ENCODE data around the gene PHLPP1. TPM values are rescaled to one million over a fixed set of nuclear protein-coding genes. Genes with fewer than 3 reads are reported as not detected.

The PHLPP1 gene
- total RNA-seq, 4 donors from 2014 or later: 6.3 to 18.0 (median 10.4) TPM

DNA sequence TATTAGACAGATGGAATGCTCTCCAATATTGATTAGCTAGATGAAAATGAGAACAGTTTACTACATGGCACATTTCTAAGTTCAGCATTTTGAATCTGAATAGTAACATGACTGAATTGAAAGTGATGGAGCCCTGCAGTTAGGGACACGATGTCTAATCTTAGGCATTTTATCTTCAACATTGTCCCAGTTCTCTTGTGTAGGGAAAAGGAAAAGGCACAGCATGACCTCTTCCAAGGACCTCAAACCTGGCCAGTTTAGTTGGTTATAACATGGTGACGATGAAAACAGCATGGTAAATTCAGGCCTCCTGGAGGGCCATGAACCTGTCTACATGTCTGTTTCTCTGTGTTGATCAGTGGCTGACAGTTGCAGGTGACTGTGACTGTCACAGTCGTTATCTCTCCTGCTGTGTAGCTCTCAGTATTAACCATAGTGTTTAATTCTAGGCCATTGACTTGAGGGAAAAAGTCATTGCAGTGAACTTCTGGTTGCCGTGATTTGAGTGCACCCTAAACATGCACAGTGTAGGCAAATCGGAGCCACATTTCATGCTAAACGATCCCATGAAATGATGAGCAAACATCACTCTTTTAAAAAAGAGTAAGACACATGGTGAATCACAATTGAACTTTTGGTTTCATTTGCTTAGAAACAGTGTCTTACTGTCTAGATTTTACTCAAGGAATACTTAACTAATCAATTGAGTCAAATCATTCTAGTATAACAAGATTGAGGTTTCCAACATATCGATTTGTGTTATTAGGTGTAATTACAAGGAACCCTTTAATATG, 129.7 kb downstream of the PHLPP1 start:
- ATAC-seq (ENCODE audit: low FRiP score): no peak
- no peak for DNase-seq (ENCODE audit: low spot score)
- TF ChIP-seq, protein P1, sequence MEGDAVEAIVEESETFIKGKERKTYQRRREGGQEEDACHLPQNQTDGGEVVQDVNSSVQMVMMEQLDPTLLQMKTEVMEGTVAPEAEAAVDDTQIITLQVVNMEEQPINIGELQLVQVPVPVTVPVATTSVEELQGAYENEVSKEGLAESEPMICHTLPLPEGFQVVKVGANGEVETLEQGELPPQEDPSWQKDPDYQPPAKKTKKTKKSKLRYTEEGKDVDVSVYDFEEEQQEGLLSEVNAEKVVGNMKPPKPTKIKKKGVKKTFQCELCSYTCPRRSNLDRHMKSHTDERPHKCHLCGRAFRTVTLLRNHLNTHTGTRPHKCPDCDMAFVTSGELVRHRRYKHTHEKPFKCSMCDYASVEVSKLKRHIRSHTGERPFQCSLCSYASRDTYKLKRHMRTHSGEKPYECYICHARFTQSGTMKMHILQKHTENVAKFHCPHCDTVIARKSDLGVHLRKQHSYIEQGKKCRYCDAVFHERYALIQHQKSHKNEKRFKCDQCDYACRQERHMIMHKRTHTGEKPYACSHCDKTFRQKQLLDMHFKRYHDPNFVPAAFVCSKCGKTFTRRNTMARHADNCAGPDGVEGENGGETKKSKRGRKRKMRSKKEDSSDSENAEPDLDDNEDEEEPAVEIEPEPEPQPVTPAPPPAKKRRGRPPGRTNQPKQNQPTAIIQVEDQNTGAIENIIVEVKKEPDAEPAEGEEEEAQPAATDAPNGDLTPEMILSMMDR (IDR thresholded peaks at IDR 0.05): no peak

DNA sequence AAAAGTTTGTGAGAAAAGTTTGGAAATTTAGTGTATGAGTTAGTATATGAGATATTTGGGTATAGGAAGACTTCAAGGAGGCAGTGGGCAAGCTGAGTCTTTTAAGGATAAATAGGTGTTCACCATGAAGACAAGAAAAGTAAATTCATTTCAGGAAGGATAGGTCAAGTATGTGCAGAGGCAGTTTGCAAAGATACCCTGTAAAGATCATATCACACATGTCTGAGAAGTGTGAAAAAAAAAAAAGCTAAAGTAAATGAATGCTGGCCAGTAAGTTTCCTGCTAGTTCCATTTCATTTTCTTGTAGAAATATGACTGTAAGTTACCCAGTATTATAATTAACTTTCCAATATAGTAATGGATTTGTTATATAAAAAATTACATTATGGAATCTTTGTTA, 131.0 kb downstream of the PHLPP1 start:
- DNase-seq (ENCODE audit: low spot score) (no peak), ATAC-seq (ENCODE audit: low FRiP score) (no peak)
- TF ChIP-seq, protein P1 (IDR thresholded peaks at IDR 0.05): no peak

DNA sequence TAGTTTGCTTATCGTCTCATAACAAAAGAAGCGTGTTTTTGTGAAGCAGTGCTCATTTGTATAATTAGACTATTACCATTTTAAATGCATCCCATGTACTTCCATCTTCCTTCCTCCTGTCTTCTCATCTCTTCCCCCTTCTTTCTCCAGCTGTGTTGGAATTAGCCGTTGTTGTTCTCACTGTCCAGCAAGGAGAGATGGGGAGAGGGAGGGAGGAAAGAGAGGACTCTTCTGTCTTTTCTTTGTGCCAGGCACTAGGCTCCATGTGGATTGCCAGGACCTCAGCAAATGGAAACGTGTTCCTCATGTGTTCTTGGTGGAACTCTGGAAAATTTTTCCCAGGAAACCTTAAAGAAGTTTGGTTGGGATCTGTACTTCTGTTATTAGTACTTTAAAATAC, 131.7 kb downstream of the PHLPP1 start:
- DNase-seq (ENCODE audit: low spot score) (no peak), ATAC-seq (ENCODE audit: low FRiP score) (no peak)
- TF ChIP-seq, protein P1 (IDR thresholded peaks at IDR 0.05): no peak

DNA sequence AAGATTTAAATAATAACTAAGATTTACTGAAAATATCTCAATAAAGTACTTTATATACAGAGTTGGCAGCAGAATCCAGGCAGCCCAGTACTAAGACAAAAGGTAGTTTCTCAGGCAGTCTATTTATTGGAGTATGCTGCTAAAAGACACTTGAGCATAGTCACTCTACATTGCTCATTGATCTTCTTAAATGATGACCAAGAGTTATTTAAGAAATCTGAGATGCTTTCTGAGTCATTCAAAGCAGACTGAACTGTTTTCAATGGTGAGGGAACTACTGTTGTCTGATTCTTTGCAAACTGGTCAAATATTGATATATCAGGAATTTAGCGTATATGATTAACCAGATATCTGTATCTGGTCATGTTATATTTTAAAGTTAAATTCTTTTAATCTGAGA, 133.6 kb downstream of the PHLPP1 start:
- DNase-seq (ENCODE audit: low spot score): no peak
- no peak for ATAC-seq (ENCODE audit: low FRiP score)
- TF ChIP-seq, protein P1 (IDR thresholded peaks at IDR 0.05): no peak

DNA sequence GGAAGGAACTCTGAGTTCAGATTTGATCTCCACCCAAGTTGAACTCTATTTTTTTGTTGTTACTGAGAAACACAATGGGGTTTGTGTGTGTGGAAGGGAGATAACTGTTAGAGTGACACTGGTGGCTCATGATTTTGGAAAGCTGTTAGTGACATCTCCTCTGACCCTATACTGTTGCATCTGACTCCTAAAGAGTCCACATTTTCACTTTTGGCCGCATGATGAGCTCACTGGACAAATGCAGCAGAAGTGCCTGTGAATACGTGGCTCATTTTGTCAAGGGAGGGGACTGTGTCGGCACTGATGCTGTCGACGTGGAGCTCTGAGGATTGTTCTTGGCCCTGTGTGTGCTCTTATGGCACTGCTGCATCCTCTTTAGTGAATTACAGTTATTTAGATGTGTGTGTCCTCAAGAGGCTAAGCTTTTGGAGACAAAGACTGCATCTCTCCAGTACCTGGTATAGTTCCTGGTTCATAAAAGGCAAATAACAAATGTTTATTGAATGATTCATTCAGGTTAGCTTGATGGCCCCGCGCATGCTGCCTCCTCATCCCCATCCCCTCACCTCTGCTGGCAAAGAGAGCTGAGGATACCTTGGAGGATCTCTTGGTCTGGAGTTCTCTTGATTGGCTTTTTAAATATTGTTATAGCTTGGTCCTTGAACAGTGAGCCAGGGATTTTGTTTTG, 135.4 kb downstream of the PHLPP1 start:
- TF ChIP-seq, protein P1 (IDR thresholded peaks at IDR 0.05): no peak
- no peak for DNase-seq (ENCODE audit: low spot score)
- no peak for ATAC-seq (ENCODE audit: low FRiP score)

DNA sequence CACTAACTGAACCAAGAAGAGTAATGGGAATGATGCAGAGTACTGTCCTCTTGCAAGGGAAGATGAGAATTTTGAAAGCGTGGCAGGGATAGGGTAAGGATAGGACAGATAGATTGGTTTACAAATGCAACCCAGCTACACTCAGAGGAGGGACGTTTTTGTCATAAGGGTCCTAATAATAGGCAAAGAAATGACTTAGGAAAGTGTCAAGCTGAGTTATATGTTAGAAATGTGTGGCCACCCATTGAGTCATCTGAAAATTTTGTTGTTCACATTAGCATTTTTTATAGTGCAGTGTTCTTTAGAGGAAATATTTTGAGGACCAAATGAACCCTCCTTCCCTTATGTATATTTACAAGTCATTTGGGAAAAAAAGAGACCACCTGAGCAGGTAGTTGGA, 137.5 kb downstream of the PHLPP1 start:
- TF ChIP-seq, protein P1 (IDR thresholded peaks at IDR 0.05): no peak
- no peak for ATAC-seq (ENCODE audit: low FRiP score)
- no peak for DNase-seq (ENCODE audit: low spot score)

DNA sequence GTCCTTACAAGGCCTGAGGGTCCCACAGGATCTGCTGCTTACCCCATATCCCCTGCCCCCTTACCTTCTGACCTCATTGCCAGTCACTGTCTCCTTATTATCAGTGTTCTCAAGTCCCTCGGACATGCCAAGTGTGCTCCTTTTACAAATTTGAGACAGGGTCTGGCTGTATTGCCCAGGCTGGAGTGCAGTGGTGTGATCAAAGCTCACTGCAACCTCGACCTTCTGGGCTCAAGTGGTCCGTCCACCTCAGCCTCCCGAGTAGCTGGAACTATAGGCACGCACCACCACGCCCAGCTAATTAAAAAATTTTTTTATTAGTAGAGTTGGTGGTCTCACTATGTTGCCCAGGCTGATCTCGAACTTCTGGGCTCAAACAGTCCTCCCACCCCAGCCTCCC, 141.0 kb downstream of the PHLPP1 start:
- TF ChIP-seq, protein P1 (IDR thresholded peaks at IDR 0.05): no peak
- ATAC-seq (ENCODE audit: low FRiP score) (no peak), DNase-seq (ENCODE audit: low spot score) (no peak)
